ENCODE measurements around the gene TMEM164.

TMEM164 gene

GRCh38 chrX:110042496-110042895 lies 39.6 kb downstream of the TMEM164 start:
- DNase-seq: no peak

GRCh38 chrX:110043506-110043905 lies 40.6 kb downstream of the TMEM164 start:
- no peak for DNase-seq

GRCh38 chrX:110044346-110045249 lies 41.7 kb downstream of the TMEM164 start:
- no peak for DNase-seq

GRCh38 chrX:110045421-110045820 lies 42.5 kb downstream of the TMEM164 start:
- no peak for DNase-seq

GRCh38 chrX:110046001-110046400 lies 43.1 kb downstream of the TMEM164 start:
- DNase-seq: no peak

- DNase-seq: no peak
Measured at GRCh38 chrX:110046971-110047370, 44.1 kb downstream of the TMEM164 start.

- no peak for DNase-seq
Measured at GRCh38 chrX:110049096-110049495, 46.2 kb downstream of the TMEM164 start.

GRCh38 chrX:110050386-110050785 lies 47.5 kb downstream of the TMEM164 start:
- no peak for DNase-seq

GRCh38 chrX:110050901-110051300 lies 48.0 kb downstream of the TMEM164 start:
- DNase-seq: no peak

GRCh38 chrX:110051559-110051958 lies 48.6 kb downstream of the TMEM164 start:
- no peak for DNase-seq

GRCh38 chrX:110052303-110052702 lies 49.4 kb downstream of the TMEM164 start:
- no peak for DNase-seq

- no peak for DNase-seq
Measured at GRCh38 chrX:110053453-110053852, 50.5 kb downstream of the TMEM164 start.

- no peak for DNase-seq
Measured at GRCh38 chrX:110055616-110056015, 52.7 kb downstream of the TMEM164 start.

- no peak for DNase-seq
Measured at GRCh38 chrX:110056419-110056818, 53.5 kb downstream of the TMEM164 start.

GRCh38 chrX:110059410-110059809 lies 56.5 kb downstream of the TMEM164 start:
- no peak for DNase-seq

- no peak for DNase-seq
Measured at GRCh38 chrX:110060317-110060716, 57.4 kb downstream of the TMEM164 start.

- no peak for DNase-seq
Measured at GRCh38 chrX:110060846-110061537, 58.1 kb downstream of the TMEM164 start.

- DNase-seq: no peak
Measured at GRCh38 chrX:110062919-110063318, 60.0 kb downstream of the TMEM164 start.

GRCh38 chrX:110066488-110067225 lies 63.7 kb downstream of the TMEM164 start:
- DNase-seq: no peak

GRCh38 chrX:110070970-110071369 lies 68.1 kb downstream of the TMEM164 start:
- DNase-seq: no peak

- no peak for DNase-seq
Measured at GRCh38 chrX:110081320-110081719, 78.4 kb downstream of the TMEM164 start.

- DNase-seq: no peak
Measured at GRCh38 chrX:110081740-110082139, 78.8 kb downstream of the TMEM164 start.

GRCh38 chrX:110082161-110082560 lies 79.2 kb downstream of the TMEM164 start:
- DNase-seq: no peak

Measured in activated gamma-delta T cell treated with Interleukin-2 at 50 U/mL for 16 hours (primary cell).